ENCODE data around the gene RNF43.

RNF43 gene

DNA sequence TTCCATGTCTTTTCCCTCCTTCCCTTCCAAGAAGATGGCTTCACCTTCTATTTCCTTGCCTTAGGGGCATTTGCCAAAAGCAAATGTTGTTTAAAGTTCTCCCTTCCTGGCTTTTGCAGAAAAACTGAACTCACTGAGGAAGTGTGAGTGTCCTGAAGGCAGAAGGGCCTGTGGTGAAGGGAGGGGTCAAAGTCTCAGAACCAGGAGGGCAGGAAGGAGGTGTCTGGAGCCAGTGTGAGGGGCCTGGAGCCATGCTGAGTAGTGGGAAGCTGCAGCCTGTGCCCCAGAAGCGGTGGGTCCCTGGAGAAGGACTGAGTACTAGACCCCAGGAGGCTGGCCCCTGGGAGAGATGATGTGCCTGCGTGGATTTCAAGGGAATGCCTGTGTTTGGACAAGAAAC is 41.5 kb downstream of the RNF43 start:
- Histone ChIP-seq H3K4me2 (ENCODE audit: low read length) (no peak overlapping the region), H3F3A (ENCODE audit: insufficient read depth, low read length) (no peaks in the 10 kb centered on the region), H3K9me2 (ENCODE audit: low read depth, low read length) (no peaks in the 10 kb centered on the region), H4K20me1 (ENCODE audit: insufficient read depth, low read length) (no peaks in the 10 kb centered on the region), H3K27ac (ENCODE audit: low read depth, low read length, poor library complexity, severe bottlenecking) (no peak overlapping the region), H3K4me3 (ENCODE audit: low read depth, low read length, poor library complexity, severe bottlenecking) (no peak overlapping the region), H3K27me3 (ENCODE audit: insufficient read depth, low read length) (no peaks in the 10 kb centered on the region; the same call in none of the 2 replicates), H3K9me3 (ENCODE audit: low read length) (no peaks in the 10 kb centered on the region), H3K79me2 (ENCODE audit: insufficient read depth, low read length) (no peaks in the 10 kb centered on the region), H3K4me1 (ENCODE audit: insufficient read depth, low read length, severe bottlenecking) (no peaks in the 10 kb centered on the region), H2AFZ (ENCODE audit: low read length) (no peak overlapping the region), H3K36me3 (ENCODE audit: insufficient read depth, low read length) (no peaks in the 10 kb centered on the region; the same call in 1 of the 2 replicates), H3K9ac (ENCODE audit: low read length) (no peak overlapping the region)
- TF ChIP-seq, protein P1, sequence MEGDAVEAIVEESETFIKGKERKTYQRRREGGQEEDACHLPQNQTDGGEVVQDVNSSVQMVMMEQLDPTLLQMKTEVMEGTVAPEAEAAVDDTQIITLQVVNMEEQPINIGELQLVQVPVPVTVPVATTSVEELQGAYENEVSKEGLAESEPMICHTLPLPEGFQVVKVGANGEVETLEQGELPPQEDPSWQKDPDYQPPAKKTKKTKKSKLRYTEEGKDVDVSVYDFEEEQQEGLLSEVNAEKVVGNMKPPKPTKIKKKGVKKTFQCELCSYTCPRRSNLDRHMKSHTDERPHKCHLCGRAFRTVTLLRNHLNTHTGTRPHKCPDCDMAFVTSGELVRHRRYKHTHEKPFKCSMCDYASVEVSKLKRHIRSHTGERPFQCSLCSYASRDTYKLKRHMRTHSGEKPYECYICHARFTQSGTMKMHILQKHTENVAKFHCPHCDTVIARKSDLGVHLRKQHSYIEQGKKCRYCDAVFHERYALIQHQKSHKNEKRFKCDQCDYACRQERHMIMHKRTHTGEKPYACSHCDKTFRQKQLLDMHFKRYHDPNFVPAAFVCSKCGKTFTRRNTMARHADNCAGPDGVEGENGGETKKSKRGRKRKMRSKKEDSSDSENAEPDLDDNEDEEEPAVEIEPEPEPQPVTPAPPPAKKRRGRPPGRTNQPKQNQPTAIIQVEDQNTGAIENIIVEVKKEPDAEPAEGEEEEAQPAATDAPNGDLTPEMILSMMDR (IDR thresholded peaks at IDR 0.05; ENCODE audit: low read length) = no peak
- no peak for TF ChIP-seq EZH2 (IDR thresholded peaks at IDR 0.05; ENCODE audit: borderline replicate concordance, low read length)

DNA sequence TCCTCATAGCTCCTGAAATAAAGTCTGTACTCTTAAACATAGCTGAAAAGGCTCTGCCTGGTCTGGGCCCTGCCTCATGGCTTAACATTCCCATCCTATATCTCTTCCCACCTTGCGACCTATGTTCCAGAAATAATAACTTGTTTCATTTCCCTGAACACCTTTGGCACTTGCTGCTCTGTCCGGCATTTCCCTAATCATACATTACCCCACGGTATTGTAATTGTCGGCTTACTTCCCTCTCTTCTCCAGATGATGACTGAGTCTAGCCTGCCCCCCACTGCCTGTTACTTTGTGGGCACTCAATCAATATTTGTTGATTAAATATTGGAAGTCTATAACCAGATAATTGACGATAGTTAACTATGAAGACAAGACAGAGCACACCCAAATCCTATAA is 42.1 kb downstream of the RNF43 start:
- Histone ChIP-seq H3K79me2 (ENCODE audit: insufficient read depth, low read length) (no peaks in the 10 kb centered on the region), H3K9ac (ENCODE audit: low read length) (no peak overlapping the region), H3K4me1 (ENCODE audit: insufficient read depth, low read length, severe bottlenecking) (no peaks in the 10 kb centered on the region), H3K27me3 (ENCODE audit: insufficient read depth, low read length) (no peaks in the 10 kb centered on the region; the same call in 1 of the 2 replicates), H3K9me3 (ENCODE audit: low read length) (no peaks in the 10 kb centered on the region), H3K27ac (ENCODE audit: low read depth, low read length, poor library complexity, severe bottlenecking) (no peak overlapping the region), H3K9me2 (ENCODE audit: low read depth, low read length) (no peaks in the 10 kb centered on the region), H2AFZ (ENCODE audit: low read length) (no peak overlapping the region), H3K4me3 (ENCODE audit: low read depth, low read length, poor library complexity, severe bottlenecking) (no peak overlapping the region), H3F3A (ENCODE audit: insufficient read depth, low read length) (no peaks in the 10 kb centered on the region), H4K20me1 (ENCODE audit: insufficient read depth, low read length) (no peaks in the 10 kb centered on the region), H3K36me3 (ENCODE audit: insufficient read depth, low read length) (no peaks in the 10 kb centered on the region; the same call in 1 of the 2 replicates), H3K4me2 (ENCODE audit: low read length) (no peak overlapping the region)
- TF ChIP-seq, protein P1 (IDR thresholded peaks at IDR 0.05; ENCODE audit: low read length) = no peak
- TF ChIP-seq EZH2 (IDR thresholded peaks at IDR 0.05; ENCODE audit: borderline replicate concordance, low read length) = no peak

- Histone ChIP-seq H4K20me1 (ENCODE audit: insufficient read depth, low read length) (no peaks in the 10 kb centered on the region), H2AFZ (ENCODE audit: low read length) (no peak overlapping the region), H3K27ac (ENCODE audit: low read depth, low read length, poor library complexity, severe bottlenecking) (no peak overlapping the region), H3K4me2 (ENCODE audit: low read length) (no peak overlapping the region), H3K4me3 (ENCODE audit: low read depth, low read length, poor library complexity, severe bottlenecking) (no peak overlapping the region), H3K9ac (ENCODE audit: low read length) (no peak overlapping the region), H3K9me2 (ENCODE audit: low read depth, low read length) (no peaks in the 10 kb centered on the region), H3K27me3 (ENCODE audit: insufficient read depth, low read length) (no peaks in the 10 kb centered on the region; the same call in 1 of the 2 replicates), H3K79me2 (ENCODE audit: insufficient read depth, low read length) (no peaks in the 10 kb centered on the region), H3K9me3 (ENCODE audit: low read length) (no peaks in the 10 kb centered on the region), H3K4me1 (ENCODE audit: insufficient read depth, low read length, severe bottlenecking) (no peaks in the 10 kb centered on the region), H3F3A (ENCODE audit: insufficient read depth, low read length) (no peaks in the 10 kb centered on the region), H3K36me3 (ENCODE audit: insufficient read depth, low read length) (no peaks in the 10 kb centered on the region)
- no peak for TF ChIP-seq EZH2 (IDR thresholded peaks at IDR 0.05; ENCODE audit: borderline replicate concordance, low read length)
- TF ChIP-seq, protein P1 (IDR thresholded peaks at IDR 0.05; ENCODE audit: low read length) = no peak
Measured at GRCh38 chr17:58373923-58374322, 43.4 kb downstream of the RNF43 start.
